GM18508 (cell line): Measurements from ENCODE around the gene SLC4A1.

Experiments used
- ATAC-seq: cut with Tn5 transposase; IDR thresholded peaks from one replicate; pipeline ENCODE4 v1.9.1; 2021; ENCODE audit warnings: moderate number of reproducible peaks; ENCODE audit not compliant: insufficient read depth, unreplicated experiment

Gene SLC4A1

DNA sequence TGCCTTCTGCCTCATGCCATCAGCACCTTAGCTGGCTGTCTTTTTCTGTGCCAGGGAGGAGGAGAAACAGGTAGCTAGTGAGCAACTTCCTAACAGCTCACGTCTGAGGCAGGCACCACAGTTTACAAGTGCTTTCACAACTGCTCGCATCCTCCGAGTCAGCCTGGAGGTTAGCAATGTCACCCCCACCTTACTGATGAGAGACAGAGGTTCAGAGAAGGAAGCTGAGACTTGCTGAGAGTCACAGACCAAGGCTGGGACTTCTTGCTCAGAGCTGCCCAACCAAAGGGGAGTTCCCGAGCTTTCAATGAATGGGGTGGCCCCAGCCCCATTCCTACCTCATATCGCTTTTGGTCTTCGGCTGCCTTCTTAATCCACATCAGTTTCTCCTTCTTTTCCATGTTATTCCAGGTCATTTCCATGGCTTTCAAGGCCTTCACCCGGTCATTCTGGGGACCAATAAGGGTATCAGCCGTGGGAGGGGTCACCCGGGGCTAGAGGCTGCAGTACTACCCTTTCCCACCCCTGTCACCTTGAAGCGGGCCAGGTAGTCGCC is 58.1 kb downstream of the SLC4A1 start:
- ATAC-seq, result no peak

GRCh38 chr17:44207743-44208142 is 60.2 kb downstream of the SLC4A1 start:
- no peak for ATAC-seq

DNA sequence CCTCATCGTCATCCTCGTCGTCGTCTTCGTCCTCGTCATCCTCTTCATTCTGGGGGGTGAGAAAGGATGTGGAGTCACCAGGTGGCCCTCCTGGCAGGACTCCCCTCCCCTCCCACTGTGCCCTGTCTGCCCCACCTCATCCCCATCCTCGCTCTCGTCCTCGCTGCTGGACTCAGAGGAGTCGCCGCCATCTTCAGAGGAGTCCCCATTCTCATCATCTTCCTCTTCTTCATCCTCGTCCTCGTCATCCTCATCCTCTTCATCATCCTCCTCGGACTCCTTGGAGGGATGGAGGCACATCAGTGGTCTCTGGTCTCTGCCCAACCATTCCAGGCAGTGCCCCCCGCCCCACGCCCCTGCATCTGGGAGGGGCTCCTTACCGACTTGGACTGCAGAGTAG is 60.6 kb downstream of the SLC4A1 start:
- no peak for ATAC-seq

GRCh38 chr17:44206825-44207155 is 61.1 kb downstream of the SLC4A1 start:
- ATAC-seq, result no peak

DNA sequence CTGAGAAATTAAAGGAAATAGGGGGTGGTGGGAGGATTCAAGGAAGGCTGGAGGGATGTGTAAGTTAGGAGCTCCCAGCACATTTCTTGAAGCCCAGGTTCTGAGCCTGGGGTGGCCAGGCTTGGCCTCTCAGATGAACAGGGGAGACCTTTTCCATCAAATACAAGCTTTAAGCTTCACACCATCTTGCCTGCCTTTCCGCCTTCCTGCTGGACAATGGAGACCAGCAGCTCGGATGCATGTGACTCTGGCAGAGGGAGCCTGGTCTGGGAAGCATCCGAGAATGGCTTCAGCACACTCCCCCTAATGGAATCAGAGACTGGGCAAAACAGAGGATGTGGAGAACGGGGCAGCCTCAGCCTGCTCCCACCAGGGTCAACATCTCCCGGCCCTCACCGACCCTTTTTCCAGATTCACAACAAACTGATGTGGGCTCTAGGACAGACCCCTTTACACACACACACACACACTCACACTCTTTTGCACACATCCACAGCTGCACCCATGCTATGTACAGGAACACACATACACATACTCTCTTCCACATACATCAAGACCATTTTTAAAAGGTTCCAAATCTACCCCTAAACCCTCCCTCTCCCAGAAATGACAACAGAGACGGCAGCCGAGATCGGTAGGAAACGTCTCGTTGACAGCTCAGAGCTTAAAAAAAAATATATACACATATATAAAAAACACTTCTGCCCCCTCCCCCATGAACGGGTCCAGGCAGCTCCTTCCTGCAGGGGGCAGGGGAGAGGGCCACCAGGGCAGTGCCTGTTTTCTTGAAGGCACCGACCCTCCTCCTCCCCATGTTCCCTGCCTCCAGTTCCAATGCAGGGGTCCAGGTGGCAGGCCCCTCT is 61.7 kb downstream of the SLC4A1 start:
- ATAC-seq, result no peak

DNA sequence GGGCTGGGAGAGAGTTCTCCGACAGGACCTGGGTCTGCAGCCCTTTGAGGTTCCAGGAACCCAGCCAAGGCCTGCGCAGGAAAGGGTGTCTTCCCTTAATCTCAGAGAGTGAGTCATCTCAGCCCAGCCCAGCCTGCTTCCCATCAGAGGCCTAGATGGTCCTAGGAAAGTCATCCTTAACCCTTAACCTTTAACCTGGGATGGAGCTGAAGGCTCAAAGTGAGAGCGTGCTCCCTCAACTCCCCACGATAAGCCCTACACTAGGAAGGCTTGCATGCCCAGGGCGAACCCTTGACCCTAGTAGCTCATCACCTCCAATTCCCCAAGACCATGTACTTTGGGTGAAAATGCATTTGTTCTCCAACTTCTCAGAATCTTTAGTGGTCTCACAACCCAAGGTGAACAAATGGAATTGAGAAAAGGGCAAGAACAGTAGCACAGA is 63.5 kb downstream of the SLC4A1 start:
- no peak for ATAC-seq

DNA sequence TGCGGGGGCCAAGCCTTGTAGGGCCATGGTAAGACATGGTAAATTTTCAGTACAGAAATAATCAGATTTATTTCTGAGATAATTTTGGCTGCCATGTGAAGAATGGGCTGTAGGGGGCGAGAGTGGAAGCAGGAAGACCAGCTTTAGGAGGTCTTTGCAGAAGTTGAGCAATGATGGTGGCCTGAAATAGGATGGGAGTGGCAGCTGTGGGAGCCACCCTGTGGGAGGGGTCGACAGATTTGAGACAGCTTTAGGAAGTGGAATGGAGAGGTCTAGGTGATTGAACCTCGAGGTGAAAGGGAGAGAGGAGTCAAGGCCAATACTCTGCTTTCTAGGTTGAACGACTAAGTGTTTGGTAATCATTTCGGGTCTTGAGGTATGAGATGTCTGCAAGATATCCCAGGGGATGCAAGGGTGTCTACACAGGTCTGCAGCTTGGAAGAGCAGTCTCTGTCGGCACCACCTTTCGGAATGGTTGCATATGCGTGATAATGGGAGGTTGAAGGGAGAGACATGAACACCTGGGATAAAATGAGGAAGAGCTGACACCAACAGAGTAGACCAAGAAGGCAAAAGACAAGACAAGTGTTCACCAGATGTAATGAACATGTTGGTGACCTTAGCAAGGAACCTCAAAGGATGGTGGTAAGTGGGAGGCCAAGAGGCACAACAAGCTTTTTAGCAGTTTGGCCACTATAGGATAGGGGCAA is 64.0 kb downstream of the SLC4A1 start:
- ATAC-seq, result no peak

- ATAC-seq, result no peak
Observed at GRCh38 chr17:44202756-44203155, 65.2 kb downstream of the SLC4A1 start.

- no peak for ATAC-seq
Observed at GRCh38 chr17:44200478-44201155, 67.3 kb downstream of the SLC4A1 start.

DNA sequence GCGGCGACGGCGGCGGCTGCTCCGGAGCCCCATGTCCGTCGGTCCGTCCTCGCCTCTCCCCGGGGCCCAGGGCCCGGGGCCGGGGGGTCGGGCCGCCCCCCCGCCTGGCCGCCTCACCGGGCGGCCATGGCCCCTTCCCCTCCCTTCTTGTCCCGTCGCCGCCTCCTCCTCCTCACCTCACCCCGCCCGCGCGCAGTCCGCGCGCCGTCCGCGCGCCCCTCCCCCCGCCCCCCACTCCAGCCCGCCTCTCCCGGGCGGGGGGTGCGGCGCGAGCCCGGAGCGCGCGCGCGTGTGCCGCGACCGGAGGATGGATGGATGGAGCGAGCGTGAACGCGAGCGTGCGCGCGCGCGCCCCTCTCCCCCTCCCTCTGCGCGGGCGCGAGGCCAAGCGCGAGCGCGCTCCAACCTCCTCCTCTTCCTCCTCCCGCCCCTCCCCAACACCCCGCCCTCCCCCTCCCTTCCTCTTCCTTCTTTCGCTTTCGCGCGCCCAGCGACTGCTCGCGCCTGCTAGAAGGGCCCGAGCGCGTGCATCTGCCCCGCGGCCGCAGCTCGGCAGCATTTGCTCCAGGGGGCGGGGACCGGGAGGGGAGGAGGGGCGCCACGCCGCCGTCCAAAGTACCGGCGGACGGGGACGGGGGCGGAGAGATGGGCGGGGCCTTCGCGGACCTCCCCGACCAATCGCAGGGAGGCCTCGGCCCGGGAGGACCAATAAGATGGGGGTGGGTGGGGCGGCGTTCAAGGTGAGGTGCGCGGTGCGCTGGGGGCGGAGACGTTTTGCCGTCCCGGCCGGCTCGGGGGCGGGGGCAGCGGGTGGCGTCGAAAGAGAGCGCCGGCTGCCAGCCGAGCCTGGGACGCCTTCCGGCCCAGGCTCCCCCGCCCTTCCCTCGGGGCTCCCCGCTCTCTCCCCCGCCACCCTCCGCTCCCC is 68.1 kb downstream of the SLC4A1 start, which contains the start of gene ATXN7L3:
Gene ATXN7L3, minus strand, starts transcription at position 332 of the 925 bp plus-strand sequence. CDS start 1,814 bp downstream, outside the sequence.
- no peak for ATAC-seq

GRCh38 chr17:44198721-44199552 is 69.0 kb downstream of the SLC4A1 start:
- no peak for ATAC-seq
